Spleen (tissue), 11 donors: ENCODE data around the gene CDX1. TPM values are rescaled to one million over a fixed set of nuclear protein-coding genes. Genes with fewer than 3 reads are reported as not detected.

Experiments used
- DNase-seq: peaks from one replicate; pipeline ENCODE4 v3.0.0-alpha.2; 2020
- H3K27ac ChIP-seq, 8 donors: fragments of 200-600 bp; sonication (generic) in 7 of 8; 1 replicate in 4 of 8; 2 replicates in 4 of 8; pipeline versions ENCODE4 v1.5.0 to v1.8.0; 2016 to 2021; ENCODE audit warnings: inconsistent platforms in 4 of 8, mild to moderate bottlenecking in 4 of 8, moderate library complexity in 1 of 8
- H3K27me3 ChIP-seq, 7 donors: fragments of 200-600 bp; sonication (generic) in 6 of 7; replicated peaks in 1 of 7; 1 replicate in 4 of 7; 2 replicates in 3 of 7; pipeline versions ENCODE4 v1.5.0 to v1.8.0; 2016 to 2021; ENCODE audit warnings: inconsistent platforms in 3 of 7, mild to moderate bottlenecking in 1 of 7
- H3K36me3 ChIP-seq, 6 donors: fragments of 200-600 bp; sonication (generic) in 5 of 6; 1 replicate in 4 of 6; 2 replicates in 2 of 6; pipeline versions ENCODE4 v1.5.0 to v1.8.0; 2016 to 2021; ENCODE audit warnings: inconsistent platforms in 2 of 6
- H3K4me1 ChIP-seq, 6 donors: fragments of 200-600 bp; sonication (generic) in 5 of 6; 1 replicate in 3 of 6; 2 replicates in 3 of 6; pipeline versions ENCODE4 v1.5.0 to v1.8.0; 2016 to 2021; ENCODE audit warnings: inconsistent platforms in 3 of 6
- H3K4me3 ChIP-seq, 8 donors: fragments of 200-600 bp; sonication (generic) in 7 of 8; 1 replicate in 4 of 8; 2 replicates in 4 of 8; pipeline versions ENCODE4 v1.5.0 to v1.8.0; 2016 to 2021; ENCODE audit warnings: inconsistent platforms in 4 of 8, mild to moderate bottlenecking in 4 of 8, moderate library complexity in 2 of 8
- H3K9me3 ChIP-seq, 8 donors: fragments of 200-600 bp; sonication (generic) in 7 of 8; 1 replicate in 4 of 8; 2 replicates in 4 of 8; pipeline versions ENCODE4 v1.5.0 to v1.8.0; 2016 to 2021; ENCODE audit warnings: inconsistent platforms in 4 of 8
- POLR2A ChIP-seq, 3 donors: fragments of 450-650 bp; IDR thresholded peaks; one replicate each; pipeline ENCODE4 v1.5.1; 2017; ENCODE audit warnings: antibody characterized with exemption in 3 of 3, mild to moderate bottlenecking in 1 of 3
- POLR2AphosphoS5 ChIP-seq, 3 donors: sonication (generic); formaldehyde crosslinking; IDR thresholded peaks; one replicate each; pipeline ENCODE4 v1.5.1; 2017; ENCODE audit warnings: antibody characterized with exemption in 3 of 3
- WGBS, 5 donors: extraction: QIAGEN DNeasy Blood & Tissue Kit in 3 of 5; methylation state at CpG; one replicate each; pipeline versions ENCODE4 v1.1.5 to v1.1.7; 2013 to 2018; 5-methylcytosine and 5-hydroxymethylcytosine counted together
- intact Hi-C: fragments of 100-400 bp; cut with DNase I; formaldehyde crosslinking; loops from one replicate; pipeline ENCODE4 v1.15.0; 2023; ENCODE audit warnings: low total_unique reads
- polyA plus RNA-seq, 3 donors: library from polyadenylated mRNA; stranded (reverse); fragments of 200-250 nt; gene quantifications; one replicate each; pipeline ENCODE4 v1.2.1, GENCODE V29; 2013
- total RNA-seq, 7 donors: library from RNA; depleted of rRNA in 3 of 7; stranded (reverse); fragments of >200 nt in 3 of 7; fragmentation: NEBNext Ultra II Directional in 4 of 7; extraction: Animal tissue kit (Norgen Biotek cat#: 25700) in 4 of 7; gene quantifications; one replicate each; pipeline versions ENCODE4 v1.1.0 to v1.2.1, GENCODE V29; 2016 to 2021
- TF ChIP-seq, protein P1 (sequence below), 11 experiments: fragments of 200-600 bp in 7 of 11; fragments of 450-650 bp in 4 of 11; sonication (generic) in 4 of 11; IDR thresholded peaks in 8 of 11; conservative IDR thresholded peaks in 3 of 11; 1 replicate in 7 of 11; 2 replicates in 4 of 11; pipeline versions ENCODE4 v1.4.0 to v1.8.0; 2016 to 2021; ENCODE audit warnings: antibody characterized with exemption in 11 of 11, inconsistent platforms in 4 of 11, mild to moderate bottlenecking in 1 of 11
- donor health status: healthy with polysubstance abuse.
- donor health status: DM: no; HTN: no; CAD: no; lungs with moderate emphysema.
- donor health status: DM: no; HTN: no; CAD: no.
- donor health status: Bipolar disorder and iron deficiency.
- donor health status: healthy.
- donor health status: DM: no; HTN: no; CAD: no.
- donor health status: DM: yes; HTN: yes; CAD: no.

Gene CDX1
- total and polyA plus RNA-seq, 10 donors = 0.25 to 1.3 (median 0.41) TPM; not detected in 5

DNA sequence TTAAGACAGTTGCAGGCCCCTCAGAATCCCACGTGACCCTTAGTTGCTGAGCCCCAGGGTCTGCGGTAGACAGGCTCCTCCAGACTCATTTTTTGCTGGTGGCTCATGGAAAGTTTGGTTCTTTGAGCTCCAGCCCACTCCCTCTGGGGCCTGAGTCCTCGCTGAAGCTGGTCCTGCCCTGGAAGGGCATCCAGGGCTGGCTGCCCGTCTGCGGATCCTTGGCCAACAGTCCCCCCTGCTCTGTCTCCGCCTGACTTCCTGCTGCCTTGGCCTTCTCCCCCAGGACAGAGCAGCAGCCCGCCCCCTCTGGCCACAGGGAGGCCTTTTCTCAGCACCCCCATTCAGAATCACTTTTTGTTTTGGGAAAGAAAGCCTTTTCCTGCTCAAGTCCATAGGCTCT is 47.7 kb downstream of the CDX1 start:
- Histone ChIP-seq H3K27me3 (peaks cover 0 to 32% (median 2%) of the 10 kb centered on the region in 7 donors), H3K9me3 (no peaks in the 10 kb centered on the region), H3K27ac (no peak overlapping the region), H3K4me1 (peaks cover 0 to 14% (median 1%) of the 10 kb centered on the region in 6 donors), H3K4me3 (no peak overlapping the region), H3K36me3 (no peaks in the 10 kb centered on the region)
- TF ChIP-seq, protein P1, sequence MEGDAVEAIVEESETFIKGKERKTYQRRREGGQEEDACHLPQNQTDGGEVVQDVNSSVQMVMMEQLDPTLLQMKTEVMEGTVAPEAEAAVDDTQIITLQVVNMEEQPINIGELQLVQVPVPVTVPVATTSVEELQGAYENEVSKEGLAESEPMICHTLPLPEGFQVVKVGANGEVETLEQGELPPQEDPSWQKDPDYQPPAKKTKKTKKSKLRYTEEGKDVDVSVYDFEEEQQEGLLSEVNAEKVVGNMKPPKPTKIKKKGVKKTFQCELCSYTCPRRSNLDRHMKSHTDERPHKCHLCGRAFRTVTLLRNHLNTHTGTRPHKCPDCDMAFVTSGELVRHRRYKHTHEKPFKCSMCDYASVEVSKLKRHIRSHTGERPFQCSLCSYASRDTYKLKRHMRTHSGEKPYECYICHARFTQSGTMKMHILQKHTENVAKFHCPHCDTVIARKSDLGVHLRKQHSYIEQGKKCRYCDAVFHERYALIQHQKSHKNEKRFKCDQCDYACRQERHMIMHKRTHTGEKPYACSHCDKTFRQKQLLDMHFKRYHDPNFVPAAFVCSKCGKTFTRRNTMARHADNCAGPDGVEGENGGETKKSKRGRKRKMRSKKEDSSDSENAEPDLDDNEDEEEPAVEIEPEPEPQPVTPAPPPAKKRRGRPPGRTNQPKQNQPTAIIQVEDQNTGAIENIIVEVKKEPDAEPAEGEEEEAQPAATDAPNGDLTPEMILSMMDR (IDR thresholded peaks at IDR 0.05 in 8 of 11, conservative IDR thresholded peaks at IDR 0.05 in 3 of 11) = peak in 1 of 11 experiments; percentile 25
- TF ChIP-seq POLR2A (IDR thresholded peaks at IDR 0.05) = no peak
- no peak for DNase-seq
- intact Hi-C loops = loop anchor here (10.0 kb wide), 1 partner anchor 79 kb away; no protein-coding TSS in a partner anchor
- WGBS, 5 donors = 46 to 83% (median 67%) methylated on average over 5 to 7 of the region's 7 CpGs

GRCh38 chr5:150215979-150216944 is 49.7 kb downstream of the CDX1 start:
- intact Hi-C loops = loop anchor here (5.0 to 10.0 kb wide), 2 partner anchors 81 to 379 kb away; no protein-coding TSS in a partner anchor
- H3K27me3 ChIP-seq = peaks cover 0 to 36% (median 0%) of the 10 kb centered on the region in 7 donors
- H3K36me3 ChIP-seq = no peaks in the 10 kb centered on the region
- peaks cover 0 to 8% (median 0%) of the 10 kb centered on the region in 6 donors for H3K4me1 ChIP-seq
- DNase-seq = no peak
- H3K27ac ChIP-seq = no peak overlapping the region
- no peaks in the 10 kb centered on the region for H3K9me3 ChIP-seq
- TF ChIP-seq POLR2A (IDR thresholded peaks at IDR 0.05) (no peak), POLR2AphosphoS5 (IDR thresholded peaks at IDR 0.05) (no peak)
- TF ChIP-seq, protein P1 (IDR thresholded peaks at IDR 0.05 in 8 of 11, conservative IDR thresholded peaks at IDR 0.05 in 3 of 11) = no peak
- no peak overlapping the region for H3K4me3 ChIP-seq
- WGBS, 5 donors = 72 to 81% (median 75%) methylated on average over 8 to 10 of the region's 10 CpGs

DNA sequence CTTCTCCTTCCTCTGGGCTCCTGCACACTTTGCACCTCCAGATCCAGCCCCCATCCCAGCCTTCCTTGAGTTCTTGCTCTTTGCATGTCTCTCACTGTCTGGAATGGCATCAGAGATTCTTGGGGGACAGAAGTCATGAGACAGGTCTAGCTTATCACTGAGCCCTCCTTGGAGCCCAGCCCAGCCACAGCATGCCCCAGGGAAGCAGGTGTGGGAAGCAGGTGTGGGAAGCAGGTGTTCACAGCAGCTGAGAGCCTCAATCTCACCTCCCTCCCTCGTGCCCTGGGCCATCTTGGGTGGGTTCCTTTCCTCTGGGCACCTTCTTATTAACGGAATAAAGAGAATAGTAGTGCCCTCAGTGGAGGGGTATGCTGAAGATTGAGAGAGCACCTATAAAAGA is 50.5 kb downstream of the CDX1 start:
- TF ChIP-seq POLR2AphosphoS5 (IDR thresholded peaks at IDR 0.05) (no peak), POLR2A (IDR thresholded peaks at IDR 0.05) (no peak)
- TF ChIP-seq, protein P1 (IDR thresholded peaks at IDR 0.05 in 8 of 11, conservative IDR thresholded peaks at IDR 0.05 in 3 of 11) = no peak
- DNase-seq = no peak
- Histone ChIP-seq H3K9me3 (no peaks in the 10 kb centered on the region), H3K36me3 (no peaks in the 10 kb centered on the region), H3K27ac (no peak overlapping the region), H3K4me3 (no peak overlapping the region), H3K4me1 (peaks cover 0 to 8% (median 0%) of the 10 kb centered on the region in 6 donors), H3K27me3 (peaks cover 0 to 36% (median 0%) of the 10 kb centered on the region in 7 donors)
- intact Hi-C loops = loop anchor here (5.0 to 10.0 kb wide), 2 partner anchors 82 to 380 kb away; no protein-coding TSS in a partner anchor
- WGBS, 5 donors = 55 to 85% (median 70%) methylated on average over 2 of the region's 2 CpGs
